Coronary artery (tissue), 2 donors: ENCODE data around the gene COX8A.
A peak's percentile ranks its signal among the peaks of the same experiment; 100 is the strongest.

Experiments used
- DNase-seq: peaks from one replicate; pipeline ENCODE4 v3.0.0-alpha.2; 2017; ENCODE audit warnings: low spot score
- H3K27ac ChIP-seq, 2 donors: fragments of 200-600 bp; sonication (generic); one replicate each; pipeline ENCODE4 v1.5.1; 2016 to 2019
- H3K4me3 ChIP-seq: fragments of 200-600 bp; sonication (generic); 2 replicates; pipeline ENCODE4 v1.5.1; 2016; ENCODE audit warnings: mild to moderate bottlenecking, moderate library complexity
- TF ChIP-seq, protein P1 (sequence below): fragments of 200-600 bp; sonication (generic); IDR thresholded peaks from one replicate; pipeline ENCODE4 v1.5.1; 2019; ENCODE audit warnings: antibody characterized with exemption

COX8A gene

DNA sequence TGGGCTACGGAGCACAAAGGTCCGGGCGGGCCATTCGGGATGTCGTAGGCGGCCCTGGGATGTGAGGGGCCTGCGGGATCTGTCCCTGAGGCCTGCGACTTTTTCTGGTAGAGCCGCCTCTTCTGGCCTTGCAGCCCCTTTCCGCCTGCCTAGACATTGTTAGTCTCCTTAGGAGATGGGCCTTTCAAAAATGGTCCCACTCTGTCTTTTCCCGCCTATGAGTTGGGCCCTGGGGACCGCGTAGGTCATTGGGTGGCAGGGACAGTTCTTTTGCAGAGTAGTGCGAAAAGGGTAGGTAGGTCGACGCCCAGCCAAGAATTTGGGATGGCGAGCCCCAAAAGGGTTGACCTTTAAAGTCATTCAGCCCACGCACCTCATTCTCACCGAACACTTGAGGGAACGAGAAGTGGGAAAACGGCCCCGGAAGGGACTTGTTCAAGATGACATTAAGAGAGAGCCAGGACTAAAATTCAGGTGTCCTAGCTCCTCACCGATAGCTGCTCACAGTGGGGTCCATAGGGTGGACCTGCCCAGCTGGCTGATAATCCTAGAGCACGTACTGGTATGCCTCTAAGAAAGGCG is 12.6 kb downstream of the COX8A start:
- no peak for DNase-seq
- Histone ChIP-seq H3K4me3 (peak overlapping the region; percentile 88), H3K27ac (peak overlapping the region; percentile 73 to 90)
- TF ChIP-seq, protein P1, sequence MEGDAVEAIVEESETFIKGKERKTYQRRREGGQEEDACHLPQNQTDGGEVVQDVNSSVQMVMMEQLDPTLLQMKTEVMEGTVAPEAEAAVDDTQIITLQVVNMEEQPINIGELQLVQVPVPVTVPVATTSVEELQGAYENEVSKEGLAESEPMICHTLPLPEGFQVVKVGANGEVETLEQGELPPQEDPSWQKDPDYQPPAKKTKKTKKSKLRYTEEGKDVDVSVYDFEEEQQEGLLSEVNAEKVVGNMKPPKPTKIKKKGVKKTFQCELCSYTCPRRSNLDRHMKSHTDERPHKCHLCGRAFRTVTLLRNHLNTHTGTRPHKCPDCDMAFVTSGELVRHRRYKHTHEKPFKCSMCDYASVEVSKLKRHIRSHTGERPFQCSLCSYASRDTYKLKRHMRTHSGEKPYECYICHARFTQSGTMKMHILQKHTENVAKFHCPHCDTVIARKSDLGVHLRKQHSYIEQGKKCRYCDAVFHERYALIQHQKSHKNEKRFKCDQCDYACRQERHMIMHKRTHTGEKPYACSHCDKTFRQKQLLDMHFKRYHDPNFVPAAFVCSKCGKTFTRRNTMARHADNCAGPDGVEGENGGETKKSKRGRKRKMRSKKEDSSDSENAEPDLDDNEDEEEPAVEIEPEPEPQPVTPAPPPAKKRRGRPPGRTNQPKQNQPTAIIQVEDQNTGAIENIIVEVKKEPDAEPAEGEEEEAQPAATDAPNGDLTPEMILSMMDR: no peak

DNA sequence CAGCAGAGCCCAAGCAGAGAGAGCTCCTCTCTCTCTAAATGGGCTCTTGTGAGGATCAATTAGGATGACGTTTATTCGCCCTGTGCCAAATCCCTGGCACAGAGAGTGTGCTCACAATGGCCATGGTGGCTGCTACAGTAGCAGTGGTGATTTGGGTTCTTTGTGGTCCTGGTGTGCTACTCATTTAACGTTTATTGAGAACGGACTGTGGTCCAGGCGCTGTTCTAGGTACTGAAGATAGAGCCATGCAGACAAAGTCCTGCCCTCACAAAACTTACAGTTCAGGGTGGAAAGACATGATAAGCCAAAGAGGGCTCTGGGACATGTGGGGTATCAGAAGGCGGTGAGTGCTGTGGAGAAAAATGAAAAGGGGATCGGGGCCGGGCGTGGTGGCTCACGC is 17.1 kb downstream of the COX8A start:
- TF ChIP-seq, protein P1: no peak
- no peak for DNase-seq
- no peak overlapping the region for H3K27ac ChIP-seq
- no peak overlapping the region for H3K4me3 ChIP-seq

DNA sequence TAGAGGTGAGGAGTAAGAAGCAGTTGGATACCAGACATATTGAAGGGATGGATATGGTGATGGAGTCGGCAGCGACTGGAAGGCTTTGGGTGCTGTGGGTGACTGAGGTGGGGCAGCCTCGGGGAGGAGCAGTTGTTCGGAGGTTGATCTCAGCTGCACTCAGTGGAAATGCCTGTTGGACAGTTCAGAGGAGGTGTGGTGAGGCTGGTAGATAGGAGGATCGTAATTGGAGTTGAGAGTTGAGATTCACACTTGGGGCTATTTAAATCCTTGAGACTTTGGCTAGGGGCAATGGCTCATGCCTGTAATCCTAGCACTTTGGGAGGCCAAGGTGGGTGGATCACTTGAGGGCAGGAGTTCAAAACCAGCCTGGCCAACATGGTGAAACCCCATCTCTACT is 18.7 kb downstream of the COX8A start:
- H3K4me3 ChIP-seq: no peak overlapping the region
- no peak overlapping the region for H3K27ac ChIP-seq
- TF ChIP-seq, protein P1: no peak
- DNase-seq: no peak

DNA sequence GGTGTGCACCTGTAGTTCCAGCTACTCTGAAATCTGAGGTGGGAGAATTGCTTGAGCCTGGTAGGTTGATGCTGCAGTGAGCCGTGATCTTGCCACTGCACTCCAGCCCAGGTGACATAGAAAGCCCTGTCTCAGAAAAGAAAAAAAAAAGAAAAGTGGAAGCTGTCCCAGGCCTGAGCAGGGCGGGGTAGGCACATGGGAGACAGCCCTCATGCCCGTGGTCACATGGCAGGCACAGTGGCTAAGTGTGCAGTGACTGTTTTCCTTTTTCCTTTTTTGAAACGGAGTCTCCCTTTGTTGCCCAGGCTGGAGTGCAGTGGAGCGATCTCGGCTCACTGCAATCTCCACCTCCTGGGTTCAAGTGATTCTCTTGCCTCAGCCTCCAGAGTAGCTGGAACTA is 19.6 kb downstream of the COX8A start:
- TF ChIP-seq, protein P1: no peak
- DNase-seq: no peak
- Histone ChIP-seq H3K4me3 (no peak overlapping the region), H3K27ac (no peak overlapping the region)

DNA sequence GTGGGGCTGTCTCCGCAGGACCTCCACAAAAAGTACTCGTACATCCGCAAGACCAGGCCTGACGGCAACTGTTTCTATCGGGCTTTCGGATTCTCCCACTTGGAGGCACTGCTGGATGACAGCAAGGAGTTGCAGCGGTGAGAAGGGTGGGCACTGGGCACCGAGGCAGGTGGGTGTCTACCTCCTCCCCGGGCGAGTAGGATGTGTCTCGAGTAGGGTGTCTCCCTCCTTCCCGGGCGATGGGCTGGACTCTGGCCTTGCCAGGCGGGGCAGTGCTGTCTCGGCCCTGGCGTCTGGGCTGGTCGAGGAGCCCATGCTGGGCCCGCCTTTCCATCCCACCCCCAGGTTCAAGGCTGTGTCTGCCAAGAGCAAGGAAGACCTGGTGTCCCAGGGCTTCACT is 22.1 kb downstream of the COX8A start:
- TF ChIP-seq, protein P1: no peak
- no peak overlapping the region for H3K27ac ChIP-seq
- no peak for DNase-seq
- no peak overlapping the region for H3K4me3 ChIP-seq

DNA sequence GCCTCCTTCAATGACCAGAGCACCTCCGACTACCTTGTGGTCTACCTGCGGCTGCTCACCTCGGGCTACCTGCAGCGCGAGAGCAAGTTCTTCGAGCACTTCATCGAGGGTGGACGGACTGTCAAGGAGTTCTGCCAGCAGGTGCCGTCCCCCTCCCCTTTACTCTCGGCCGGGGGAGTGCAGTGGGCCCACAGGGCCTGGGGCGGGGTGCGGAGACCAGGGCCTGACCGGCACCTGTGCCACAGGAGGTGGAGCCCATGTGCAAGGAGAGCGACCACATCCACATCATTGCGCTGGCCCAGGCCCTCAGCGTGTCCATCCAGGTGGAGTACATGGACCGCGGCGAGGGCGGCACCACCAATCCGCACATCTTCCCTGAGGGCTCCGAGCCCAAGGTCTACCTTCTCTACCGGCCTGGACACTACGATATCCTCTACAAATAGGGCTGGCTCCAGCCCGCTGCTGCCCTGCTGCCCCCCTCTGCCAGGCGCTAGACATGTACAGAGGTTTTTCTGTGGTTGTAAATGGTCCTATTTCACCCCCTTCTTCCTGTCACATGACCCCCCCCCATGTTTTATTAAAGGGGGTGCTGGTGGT is 22.8 kb downstream of the COX8A start:
- Histone ChIP-seq H3K4me3 (no peak overlapping the region), H3K27ac (no peak overlapping the region)
- TF ChIP-seq, protein P1: no peak
- DNase-seq: no peak

DNA sequence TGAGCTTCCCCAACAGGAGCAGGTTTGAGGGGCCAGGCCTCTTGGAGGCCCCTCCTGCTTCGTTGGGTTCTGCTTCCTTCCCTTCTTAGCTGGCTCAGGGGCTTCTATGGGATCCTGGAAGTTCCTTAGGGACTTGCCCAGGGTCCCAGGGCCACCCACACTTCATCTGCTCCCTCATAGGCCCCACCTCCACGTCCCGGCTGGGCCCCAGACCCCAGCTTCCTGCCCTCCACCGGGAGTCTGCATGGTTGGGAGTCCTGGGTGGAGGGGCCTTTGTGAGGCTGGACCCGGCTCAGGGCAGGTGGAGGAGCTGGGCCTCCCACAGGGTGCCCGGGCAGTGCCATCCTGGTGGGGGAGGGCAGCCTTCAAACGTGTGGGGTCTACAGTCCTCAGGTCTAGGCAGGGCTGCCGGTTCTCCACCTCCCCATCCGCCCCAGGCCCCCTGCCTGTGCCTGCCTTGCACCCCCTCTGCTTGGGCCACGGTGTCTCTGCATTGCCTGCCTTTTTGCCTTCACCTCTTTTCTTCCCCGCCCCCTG is 23.4 kb downstream of the COX8A start:
- TF ChIP-seq, protein P1: no peak
- H3K4me3 ChIP-seq: no peak overlapping the region
- DNase-seq: no peak
- no peak overlapping the region for H3K27ac ChIP-seq
